Measurements from ENCODE around the gene SLAMF8.

SLAMF8 gene

GRCh38 chr1:159821171-159821867 is 5.4 kb upstream of the SLAMF8 start:
- no peak for DNase-seq

- DNase-seq, result no peak
Observed at GRCh38 chr1:159823406-159823805, 3.3 kb upstream of the SLAMF8 start.

GRCh38 chr1:159825564-159825963 is 1.1 kb upstream of the SLAMF8 start:
- no peak for DNase-seq

GRCh38 chr1:159827102-159827490 is 423 bp downstream of the SLAMF8 start:
- DNase-seq, result no peak

- DNase-seq, result no peak
Observed at GRCh38 chr1:159827549-159827948, 876 bp downstream of the SLAMF8 start.

- no peak for DNase-seq
Observed at GRCh38 chr1:159828176-159828575, 1.5 kb downstream of the SLAMF8 start.

- DNase-seq, result no peak
Observed at GRCh38 chr1:159828581-159829272, 2.1 kb downstream of the SLAMF8 start.

- DNase-seq, result no peak
Observed at GRCh38 chr1:159829273-159829634, 2.6 kb downstream of the SLAMF8 start.

GRCh38 chr1:159829822-159830465 is 3.3 kb downstream of the SLAMF8 start:
- DNase-seq, result no peak

GRCh38 chr1:159830722-159831121 is 4.0 kb downstream of the SLAMF8 start:
- DNase-seq, result no peak

GRCh38 chr1:159831412-159832141 is 4.9 kb downstream of the SLAMF8 start:
- no peak for DNase-seq

- DNase-seq, result no peak
Observed at GRCh38 chr1:159832309-159832708, 5.6 kb downstream of the SLAMF8 start.

- DNase-seq, result no peak
Observed at GRCh38 chr1:159835356-159835755, 8.7 kb downstream of the SLAMF8 start.

GRCh38 chr1:159835862-159836525 is 9.3 kb downstream of the SLAMF8 start:
- no peak for DNase-seq

GRCh38 chr1:159838715-159839114 is 12.0 kb downstream of the SLAMF8 start:
- no peak for DNase-seq

GRCh38 chr1:159839116-159839849 is 12.6 kb downstream of the SLAMF8 start:
- no peak for DNase-seq

- DNase-seq, result no peak
Observed at GRCh38 chr1:159841749-159842148, 15.1 kb downstream of the SLAMF8 start.

- no peak for DNase-seq
Observed at GRCh38 chr1:159843459-159843858, 16.8 kb downstream of the SLAMF8 start.

- no peak for DNase-seq
Observed at GRCh38 chr1:159845751-159846629, 19.3 kb downstream of the SLAMF8 start.

- DNase-seq, result no peak
Observed at GRCh38 chr1:159847231-159847630, 20.6 kb downstream of the SLAMF8 start.

GRCh38 chr1:159848326-159848725 is 21.7 kb downstream of the SLAMF8 start:
- no peak for DNase-seq

Data from stimulated activated CD4-positive, alpha-beta T cell treated with anti-CD3 and anti-CD28 coated beads, Interleukin-2, amount 100 ng/mL, for 24 hours (primary cell).